HFFc6 (cell line): ENCODE data around the gene SLC13A1. TPM values are rescaled to one million over a fixed set of nuclear protein-coding genes. Genes with fewer than 3 reads are reported as not detected.

Experiments
- DNase-seq: peaks from one replicate; pipeline ENCODE4 v3.0.0-alpha.2; 2018
- H3K27ac Mint-ChIP-seq: 2 replicates; pipeline ENCODE4 v1.8.0; 2020; ENCODE audit warnings: mild to moderate bottlenecking, mixed read lengths
- H3K27me3 Mint-ChIP-seq: 2 replicates; pipeline ENCODE4 v1.8.0; 2021; ENCODE audit warnings: mild to moderate bottlenecking, moderate library complexity, mixed read lengths; ENCODE audit not compliant: insufficient read depth
- H3K36me3 Mint-ChIP-seq: 2 replicates; pipeline ENCODE4 v1.8.0; 2021; ENCODE audit warnings: low read depth, mixed read lengths
- H3K4me1 Mint-ChIP-seq: 2 replicates; pipeline ENCODE4 v1.8.0; 2020; ENCODE audit warnings: low read depth, mixed read lengths
- H3K4me3 Mint-ChIP-seq: 2 replicates; pipeline ENCODE4 v1.8.0; 2020; ENCODE audit warnings: mild to moderate bottlenecking, moderate library complexity, mixed read lengths
- H3K9me3 Mint-ChIP-seq: 2 replicates; pipeline ENCODE4 v1.8.0; 2020; ENCODE audit warnings: mild to moderate bottlenecking, mixed read lengths
- CTCF ChIP-seq: fragments of 200-600 bp; sonication (generic); IDR thresholded peaks from 2 replicates; pipeline ENCODE4 v1.5.0; 2021; ENCODE audit warnings: antibody characterized with exemption, mild to moderate bottlenecking
- total RNA-seq, 6 experiments: library from RNA; stranded (reverse); fragmentation: NEBNext Ultra II Directional; extraction: Animal tissue kit (Norgen Biotek cat#: 25700); gene quantifications; 2 replicates in 1 of 6; 3 replicates in 5 of 6; pipeline ENCODE4 v1.2.3, GENCODE V29; 2021

SLC13A1 gene
- total RNA-seq, 6 experiments from 2014 or later: not detected

DNA sequence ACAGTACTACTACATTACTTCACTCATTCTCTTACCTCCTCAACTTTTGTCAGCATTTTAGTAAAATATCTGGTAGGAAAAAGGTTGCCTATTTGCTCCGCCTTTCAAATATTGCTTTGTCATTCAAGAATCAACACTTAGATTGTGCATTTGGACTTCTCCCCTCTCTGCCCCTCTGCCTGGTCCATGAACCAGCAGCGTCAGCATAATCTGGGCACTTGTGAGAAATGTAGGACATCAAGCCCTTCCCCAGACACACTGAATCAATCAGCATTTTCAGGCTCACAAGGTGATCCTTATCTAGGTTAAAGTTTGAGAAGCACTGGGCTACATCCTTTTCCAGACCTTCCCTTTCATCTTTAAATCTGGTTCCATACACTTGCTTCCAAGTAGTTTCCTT is 16.3 kb downstream of the SLC13A1 start:
- DNase-seq: no peak
- H3K9me3 Mint-ChIP-seq: peaks cover 37% of the 10 kb centered on the region
- H3K27ac Mint-ChIP-seq: no peak overlapping the region
- H3K27me3 Mint-ChIP-seq: no peaks in the 10 kb centered on the region
- no peak overlapping the region for H3K4me3 Mint-ChIP-seq
- H3K36me3 Mint-ChIP-seq: no peaks in the 10 kb centered on the region
- no peaks in the 10 kb centered on the region for H3K4me1 Mint-ChIP-seq
- no peak for TF ChIP-seq CTCF

DNA sequence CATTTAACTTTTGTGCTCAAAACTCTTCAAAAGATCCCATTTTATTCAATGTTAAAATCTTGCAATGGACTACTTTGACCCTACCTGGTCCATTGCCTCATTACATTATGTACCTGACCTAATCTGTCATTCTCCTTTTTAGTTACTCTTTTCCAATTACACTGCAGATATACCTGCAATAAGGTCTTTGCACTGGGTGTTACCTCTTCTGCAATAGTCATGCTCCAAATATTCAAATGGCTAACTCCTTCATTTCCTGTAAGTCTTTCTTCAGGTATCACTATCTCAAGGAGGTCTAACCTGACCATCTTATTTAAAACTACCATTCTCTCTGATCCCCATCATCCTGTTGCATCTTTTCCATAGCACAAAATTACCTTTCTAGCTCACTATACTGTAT is 22.3 kb downstream of the SLC13A1 start:
- Mint-ChIP-seq H3K27ac (no peak overlapping the region), H3K4me1 (no peaks in the 10 kb centered on the region), H3K4me3 (no peak overlapping the region), H3K36me3 (no peaks in the 10 kb centered on the region), H3K9me3 (peaks cover 36% of the 10 kb centered on the region), H3K27me3 (no peaks in the 10 kb centered on the region)
- DNase-seq: no peak
- TF ChIP-seq CTCF: no peak

GRCh38 chr7:123170333-123171246 is 29.2 kb downstream of the SLC13A1 start:
- Mint-ChIP-seq H3K4me1 (no peaks in the 10 kb centered on the region), H3K27me3 (no peaks in the 10 kb centered on the region), H3K9me3 (peaks cover 31% of the 10 kb centered on the region), H3K36me3 (no peaks in the 10 kb centered on the region), H3K4me3 (no peak overlapping the region), H3K27ac (no peak overlapping the region)
- DNase-seq: no peak
- TF ChIP-seq CTCF: no peak

DNA sequence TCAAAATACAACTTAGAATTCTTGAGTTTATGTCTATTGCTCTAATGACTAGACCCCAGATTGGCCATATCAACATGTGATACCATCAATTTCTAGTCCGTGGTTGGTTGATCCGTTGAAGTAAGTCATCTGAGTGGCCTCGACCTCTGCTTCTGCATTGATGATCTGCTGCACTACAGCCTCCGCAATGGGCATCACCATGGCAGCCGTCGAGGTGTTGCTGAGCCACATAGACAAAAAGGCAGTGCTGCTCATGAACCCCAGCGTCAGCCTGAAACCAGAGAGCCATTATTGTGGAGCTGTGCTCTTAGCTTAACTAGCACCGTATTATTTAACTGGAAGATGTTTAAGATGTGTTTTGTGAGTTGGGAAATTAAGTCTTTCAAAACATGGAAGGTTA is 30.7 kb downstream of the SLC13A1 start:
- TF ChIP-seq CTCF: no peak
- Mint-ChIP-seq H3K27me3 (no peaks in the 10 kb centered on the region), H3K27ac (no peak overlapping the region), H3K36me3 (no peaks in the 10 kb centered on the region), H3K4me3 (no peak overlapping the region), H3K9me3 (peaks cover 30% of the 10 kb centered on the region), H3K4me1 (no peaks in the 10 kb centered on the region)
- no peak for DNase-seq

- DNase-seq: no peak
- H3K27ac Mint-ChIP-seq: no peak overlapping the region
- no peak for TF ChIP-seq CTCF
- H3K4me1 Mint-ChIP-seq: no peaks in the 10 kb centered on the region
- no peak overlapping the region for H3K4me3 Mint-ChIP-seq
- H3K9me3 Mint-ChIP-seq: peaks cover 7% of the 10 kb centered on the region; the same call in 1 of the 2 replicates
- H3K27me3 Mint-ChIP-seq: no peaks in the 10 kb centered on the region
- no peaks in the 10 kb centered on the region for H3K36me3 Mint-ChIP-seq
These were observed 42.2 kb downstream of the SLC13A1 start for GRCh38 chr7:123157606-123158005.
